Panc1 (cell line): ENCODE results near the gene PRKCQ.

Experiments
- POLR2AphosphoS5 ChIP-seq: IDR thresholded peaks from 2 replicates; pipeline ENCODE4 v1.6.1; 2012; ENCODE audit warnings: mild to moderate bottlenecking, low read depth, low read length, moderate library complexity
- SIN3A ChIP-seq: IDR thresholded peaks from 2 replicates; pipeline ENCODE4 v1.6.1; 2012; ENCODE audit warnings: low read depth, mild to moderate bottlenecking, low read length, moderate library complexity, borderline replicate concordance; ENCODE audit not compliant: insufficient read depth

DNA sequence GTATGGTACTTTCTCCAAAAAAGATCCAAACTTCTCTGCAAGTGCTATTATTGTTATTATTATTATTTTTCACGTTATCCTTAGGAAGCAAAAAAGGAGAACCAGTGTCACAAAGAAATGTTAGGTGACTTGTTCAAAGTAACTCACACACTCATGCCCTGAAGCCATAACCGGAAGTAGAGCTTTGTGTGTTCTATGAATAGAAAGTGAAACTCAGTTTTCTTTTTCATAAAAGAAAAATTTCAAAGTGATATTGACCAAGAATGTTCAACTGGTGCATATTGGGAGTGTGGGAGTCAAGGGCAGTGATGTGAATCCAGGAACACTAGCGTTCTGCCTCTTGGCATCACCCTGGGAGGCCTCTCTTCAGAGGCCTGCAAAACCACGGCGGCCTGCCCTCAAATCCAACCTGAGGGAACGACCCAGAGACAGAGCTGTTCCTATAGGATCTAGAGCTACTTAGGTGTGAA, 106.1 kb downstream of the PRKCQ start:
- TF ChIP-seq POLR2AphosphoS5 (no peak), SIN3A (no peak)
